Ammon's horn (tissue), 1 donor: ENCODE data around the gene SPATA2.
A peak's percentile ranks its signal among the peaks of the same experiment; 100 is the strongest.

Experiments used
- DNase-seq: peaks from one replicate; pipeline ENCODE4 v3.0.0-alpha.2; 2016; ENCODE audit warnings: low spot score

The SPATA2 gene

DNA sequence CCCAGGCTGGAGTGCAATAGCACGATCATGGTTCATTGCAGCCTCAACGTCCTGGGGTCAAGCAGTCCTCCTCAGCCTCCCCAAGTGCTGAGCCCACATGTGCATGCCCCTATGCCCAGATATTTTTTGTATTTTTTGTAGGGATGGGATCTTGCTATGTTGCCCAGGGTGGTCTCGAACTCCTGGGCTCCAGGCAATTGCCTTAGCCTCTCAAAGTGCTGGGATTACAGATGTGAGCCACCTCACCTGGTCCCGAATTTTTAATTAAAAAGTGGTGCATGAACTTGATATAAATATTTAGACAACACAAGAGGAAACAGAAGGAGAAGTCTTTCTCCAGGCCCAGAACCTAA lies 13.8 kb upstream of the SPATA2 start:
- DNase-seq = no peak

DNA sequence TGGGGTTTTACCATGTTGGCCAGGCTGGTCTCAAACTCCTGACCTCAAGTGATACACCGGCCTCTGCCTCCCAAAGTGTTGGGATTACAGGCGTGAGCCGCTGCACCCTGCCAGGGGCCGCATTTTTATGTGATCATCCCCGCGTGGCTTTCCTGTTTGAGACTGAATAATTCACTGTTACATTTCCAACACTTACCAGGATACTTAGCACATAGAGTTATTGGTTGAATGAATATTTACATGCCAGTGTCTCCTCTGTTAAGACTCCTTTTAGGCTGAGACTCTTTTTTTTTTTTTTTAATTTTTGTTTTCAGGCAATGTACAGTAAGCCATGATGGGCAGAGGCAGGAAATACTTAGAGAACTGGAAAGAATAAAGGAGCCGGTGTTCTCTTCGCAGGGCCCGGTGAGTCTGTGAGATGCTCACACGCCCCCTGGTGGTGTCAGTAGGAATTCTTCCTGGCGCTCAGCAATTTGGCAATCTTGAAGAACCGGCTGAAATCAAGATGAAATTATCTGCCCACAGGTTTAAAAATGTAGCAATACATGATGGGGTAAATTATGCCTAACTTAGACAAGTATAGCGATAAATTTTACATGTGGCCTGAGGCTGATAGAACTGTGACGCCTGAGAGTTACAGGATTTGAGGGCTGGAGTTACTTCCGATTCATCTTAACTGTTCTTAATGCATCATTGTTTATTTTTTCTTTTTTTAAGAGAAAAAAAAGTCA lies 13.2 kb upstream of the SPATA2 start:
- DNase-seq = peak; percentile 90

DNA sequence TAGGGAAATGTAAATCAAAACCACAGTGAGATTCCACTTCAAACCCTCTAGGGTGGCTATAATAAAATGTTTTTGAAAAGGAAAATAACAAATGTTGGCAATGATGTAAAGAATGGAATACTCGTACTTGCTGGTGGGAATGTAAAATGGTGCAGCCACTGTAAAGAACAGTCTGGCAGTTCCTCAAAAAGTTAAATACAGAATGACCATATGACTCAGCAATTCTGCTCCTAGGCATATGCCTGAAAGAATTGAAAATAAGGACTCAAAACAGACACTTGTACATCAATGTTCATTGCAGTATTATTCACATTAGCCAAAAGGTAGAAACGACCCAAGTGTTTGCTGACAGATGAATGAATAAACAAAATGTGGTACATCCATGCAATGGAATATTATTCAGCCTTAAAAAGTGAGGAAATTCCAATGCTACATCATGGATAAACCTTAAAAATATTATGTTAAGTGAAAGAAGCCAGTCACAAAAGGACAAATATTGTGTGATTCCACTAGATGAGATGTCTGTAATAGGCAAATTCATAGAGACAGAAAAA lies 10.6 kb upstream of the SPATA2 start:
- DNase-seq = no peak

DNA sequence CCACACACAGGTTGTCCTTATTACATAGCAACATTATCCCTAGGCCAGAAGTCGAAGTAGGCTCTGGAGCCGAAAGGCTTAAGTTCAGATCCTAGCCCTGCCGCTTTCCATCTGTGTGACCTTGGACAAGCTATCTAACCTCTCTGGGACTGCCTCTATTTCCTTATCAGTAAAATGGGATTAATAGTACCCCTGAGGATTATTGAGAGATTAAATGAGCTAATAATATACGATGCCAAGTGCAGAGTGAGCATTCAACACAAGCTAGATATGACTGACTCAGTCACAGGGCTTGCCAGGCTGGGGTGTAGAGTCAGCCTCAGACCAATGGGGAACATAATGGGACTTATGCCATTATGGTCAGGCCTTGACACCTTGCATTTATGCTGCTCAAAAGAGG lies 8.9 kb upstream of the SPATA2 start:
- no peak for DNase-seq

DNA sequence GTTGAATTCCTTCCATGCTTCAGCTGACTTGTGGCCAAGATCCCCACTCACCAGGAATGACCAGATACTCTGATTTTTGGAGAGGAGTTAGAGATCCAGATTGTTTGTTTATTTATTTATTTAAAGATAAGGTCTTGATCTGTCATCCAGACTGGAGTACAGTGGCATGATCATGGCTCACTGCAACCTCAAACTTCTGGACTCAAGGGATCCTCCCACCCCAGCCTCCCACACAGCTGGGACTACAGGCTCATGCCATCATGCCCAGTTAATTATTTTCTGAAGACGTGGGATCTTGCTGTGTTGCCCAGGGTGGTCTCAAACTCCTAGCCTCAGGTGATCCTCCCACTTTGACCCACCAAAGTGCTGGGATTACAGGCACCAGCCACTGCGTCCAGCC lies 4.1 kb upstream of the SPATA2 start:
- no peak for DNase-seq

DNA sequence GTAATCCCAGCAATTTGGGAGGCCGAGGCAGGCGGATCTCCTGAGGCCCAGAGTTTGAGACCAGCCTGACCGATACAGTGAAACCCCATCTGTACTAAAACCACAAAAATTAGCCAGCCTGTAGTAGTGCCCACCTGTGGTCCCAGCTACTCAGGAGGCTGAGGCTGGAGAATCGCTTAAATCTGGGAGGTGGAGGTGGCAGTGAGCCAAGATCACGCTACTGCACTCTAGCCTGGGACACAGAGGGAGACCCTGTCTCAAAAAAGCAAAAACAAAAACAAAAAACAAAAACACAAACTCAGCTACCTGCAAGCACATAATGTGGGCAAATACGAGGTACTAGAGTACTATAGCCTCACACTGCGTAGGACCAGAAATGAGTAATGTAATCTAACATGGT lies 3.7 kb upstream of the SPATA2 start:
- DNase-seq = no peak

DNA sequence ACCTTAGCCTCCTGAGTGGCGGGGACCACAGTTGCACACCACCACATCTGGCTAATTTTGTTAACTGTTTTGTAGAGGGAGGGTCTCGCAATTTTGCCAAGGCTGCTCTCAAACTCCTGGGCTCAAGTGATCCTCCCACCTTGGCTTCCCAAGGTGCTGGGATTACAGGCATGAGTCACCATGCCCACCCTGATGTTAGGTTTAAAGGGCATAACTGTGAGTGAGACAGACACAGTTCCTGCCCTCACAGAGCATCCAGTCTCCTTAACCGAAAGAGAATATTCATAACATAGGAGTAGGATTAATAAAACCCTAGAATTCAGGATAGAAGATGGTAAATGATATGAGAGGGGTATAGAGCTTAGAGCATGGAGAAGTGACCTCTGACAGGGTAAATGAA lies 3.1 kb upstream of the SPATA2 start:
- DNase-seq = no peak

DNA sequence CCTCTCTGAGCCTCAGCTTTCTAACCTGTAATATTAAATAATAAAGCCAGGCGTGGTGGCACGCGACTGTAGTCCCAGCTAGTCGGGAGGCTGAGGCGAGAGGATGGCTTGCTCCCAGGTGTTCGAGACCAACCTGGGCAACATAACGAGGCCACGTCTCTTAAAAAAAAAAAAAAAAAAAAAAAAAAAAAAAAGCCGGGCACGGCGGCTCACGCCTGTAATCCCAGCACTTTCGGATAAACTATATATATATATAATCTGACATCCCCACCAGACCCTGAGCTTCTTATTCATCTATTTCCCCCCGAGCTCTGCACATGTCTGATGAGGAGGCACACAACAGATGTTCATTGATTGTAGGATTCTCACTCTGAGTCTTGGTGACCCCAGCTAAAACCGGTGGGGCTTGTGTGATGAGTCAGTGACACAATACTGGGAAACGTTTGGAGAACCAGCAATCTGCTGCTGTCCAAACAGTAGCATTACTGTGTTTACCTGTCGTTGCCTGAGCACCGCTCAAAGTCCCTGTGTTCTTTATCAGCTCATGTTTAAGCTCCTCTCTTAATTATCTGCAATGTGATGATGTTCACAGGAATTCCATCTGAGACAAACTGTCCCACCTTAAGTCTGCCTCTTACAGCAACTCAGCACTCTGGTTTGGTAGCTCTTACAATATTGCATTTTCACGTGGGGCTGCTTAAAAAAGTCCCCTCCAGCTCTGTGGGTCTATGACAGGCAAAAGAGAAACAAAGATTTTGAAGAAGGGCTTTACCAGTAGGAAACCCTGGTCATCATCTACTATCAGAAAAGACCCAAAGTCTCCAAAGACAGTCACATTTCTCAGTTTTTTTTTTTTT lies 1.0 kb upstream of the SPATA2 start:
- no peak for DNase-seq

DNA sequence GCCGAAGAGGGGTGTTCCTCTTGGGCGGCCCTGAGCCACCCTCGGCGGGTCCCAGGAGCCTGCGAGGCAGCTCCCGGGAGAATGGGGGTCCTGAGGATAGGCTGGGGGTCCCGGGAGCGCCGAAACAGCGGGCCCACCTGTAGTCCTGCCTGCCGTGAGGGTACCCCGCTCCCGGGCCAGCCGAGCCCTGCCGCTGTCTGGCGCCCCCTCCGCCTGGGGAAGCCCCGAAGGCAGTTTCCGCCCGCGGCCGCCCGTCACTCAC lies 280 bp downstream of the SPATA2 start:
- DNase-seq = no peak

DNA sequence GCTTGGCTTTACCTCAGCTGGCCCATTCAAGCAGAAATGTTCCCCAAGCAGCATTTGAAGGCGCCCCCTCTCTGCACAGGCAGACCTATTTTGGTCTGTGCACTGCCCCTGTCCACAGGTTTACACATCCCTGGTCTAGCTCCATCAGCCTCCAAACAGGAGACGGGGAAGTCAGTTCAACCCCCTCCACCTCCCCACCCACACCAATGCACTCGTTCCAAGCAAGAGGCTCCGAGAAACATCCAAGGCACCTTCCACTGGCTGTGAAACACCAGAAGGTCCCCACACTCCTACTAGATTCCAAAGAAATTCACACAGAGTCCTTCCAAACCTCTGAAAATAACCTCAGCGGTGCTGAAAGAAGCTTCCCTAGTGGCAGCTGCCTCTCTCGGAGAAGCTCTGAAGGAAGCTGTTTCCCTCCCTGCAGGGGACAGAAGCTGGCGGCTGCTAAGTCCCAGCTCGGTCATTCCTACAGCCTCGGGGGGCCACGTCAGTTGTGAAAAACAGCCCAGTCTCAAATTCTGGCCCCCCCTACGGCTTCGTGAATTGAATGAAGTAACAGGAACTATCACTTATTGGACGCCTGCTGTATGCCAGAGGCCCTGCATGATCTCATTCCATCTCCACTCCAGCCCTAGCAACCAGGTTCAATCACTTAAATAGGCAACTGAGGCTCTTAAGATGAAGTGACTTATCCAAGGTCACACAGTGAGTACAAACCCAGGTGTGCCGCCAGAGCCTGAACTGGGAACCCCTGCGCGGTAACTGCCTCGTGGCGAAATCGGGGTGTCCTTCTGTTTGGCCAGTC lies 815 bp downstream of the SPATA2 start:
- DNase-seq = no peak

DNA sequence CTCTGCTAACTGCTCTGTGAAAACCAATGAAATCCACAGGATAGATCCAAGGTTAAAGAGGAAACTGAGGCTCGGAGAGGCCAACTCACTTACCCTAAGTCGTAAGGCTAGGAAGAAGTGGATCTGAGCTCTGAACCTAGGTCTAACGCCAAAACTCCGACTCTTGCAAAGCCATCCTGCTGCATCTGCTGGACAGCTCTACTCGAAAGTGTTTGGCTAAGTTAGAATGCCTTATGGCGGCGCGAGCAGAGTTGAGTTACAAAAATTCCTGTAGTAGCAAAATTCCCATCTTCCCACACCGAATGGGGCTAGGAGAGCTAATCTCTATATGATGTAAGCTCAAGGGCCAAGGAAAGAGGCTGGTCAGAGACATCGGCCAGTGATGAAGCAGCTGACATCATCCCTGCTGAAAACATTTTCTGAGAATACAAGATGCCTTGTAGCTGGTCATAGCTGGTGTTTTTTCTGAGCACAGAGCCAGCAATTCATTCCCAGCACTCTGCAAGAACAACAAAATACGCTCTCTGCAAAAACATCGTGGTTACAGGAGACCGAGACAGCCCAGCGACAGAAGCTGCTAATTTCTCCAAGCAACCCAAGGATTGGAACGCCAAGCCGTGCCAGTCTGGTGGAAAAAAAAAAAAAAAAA lies 1.8 kb downstream of the SPATA2 start:
- peak; percentile 78 for DNase-seq

DNA sequence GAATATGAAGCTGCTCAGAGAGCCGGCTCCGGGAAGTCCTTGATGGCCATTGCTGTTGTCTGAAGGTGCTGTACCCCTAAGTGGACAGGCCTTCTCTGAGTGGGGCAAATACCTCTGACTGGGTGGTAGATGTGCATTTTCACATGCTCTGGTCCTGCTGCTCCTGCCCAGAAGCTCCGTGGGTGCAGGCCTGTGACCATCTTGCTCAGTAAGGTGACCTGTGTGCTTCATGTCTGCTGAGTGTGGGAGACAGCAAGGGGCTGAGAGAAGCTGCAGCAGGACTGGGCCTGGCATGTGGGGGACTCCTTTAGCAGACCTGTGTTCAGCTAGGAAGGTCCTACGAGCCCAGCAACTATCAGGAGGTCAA lies 5.0 kb downstream of the SPATA2 start:
- no peak for DNase-seq

DNA sequence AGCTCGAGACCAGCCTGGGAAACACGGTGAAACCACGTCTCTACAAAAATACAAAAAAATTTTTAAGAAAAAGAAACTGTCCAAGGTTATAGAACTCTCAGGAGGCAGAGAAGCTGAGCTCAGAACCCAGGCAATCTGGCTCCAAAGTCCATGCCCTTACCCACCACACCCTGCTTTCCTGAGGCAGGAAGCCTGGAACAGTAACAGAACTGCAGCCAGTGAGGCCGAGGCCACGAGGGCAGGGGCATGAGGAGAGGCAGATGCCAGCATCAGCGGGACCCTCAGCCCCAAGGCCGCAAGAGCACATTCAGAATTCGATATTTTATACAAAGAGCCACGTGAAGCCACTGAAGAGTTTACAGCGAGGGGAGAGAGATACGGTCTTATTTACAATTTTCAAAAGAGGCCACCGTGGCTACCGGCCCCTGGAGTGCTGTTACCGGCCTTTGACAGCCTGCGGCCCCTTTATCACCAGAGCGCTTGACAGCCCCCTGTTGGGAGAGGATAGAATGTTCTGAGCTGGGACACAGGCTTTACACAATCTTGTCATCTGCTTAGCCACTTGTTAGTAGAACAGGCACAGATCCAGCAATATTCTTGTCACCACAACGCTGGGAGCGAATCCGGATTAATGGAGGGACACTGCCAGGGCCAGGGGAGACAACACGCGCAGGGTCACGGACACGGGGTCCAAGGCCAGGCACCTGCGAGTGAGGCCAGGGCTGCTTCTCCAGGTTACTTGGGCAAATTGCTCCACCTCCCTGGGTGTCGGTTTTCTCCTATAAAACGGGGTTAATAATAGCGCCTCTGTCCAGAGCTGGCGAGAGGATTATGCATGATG lies 5.6 kb downstream of the SPATA2 start:
- DNase-seq = peak; percentile 74

DNA sequence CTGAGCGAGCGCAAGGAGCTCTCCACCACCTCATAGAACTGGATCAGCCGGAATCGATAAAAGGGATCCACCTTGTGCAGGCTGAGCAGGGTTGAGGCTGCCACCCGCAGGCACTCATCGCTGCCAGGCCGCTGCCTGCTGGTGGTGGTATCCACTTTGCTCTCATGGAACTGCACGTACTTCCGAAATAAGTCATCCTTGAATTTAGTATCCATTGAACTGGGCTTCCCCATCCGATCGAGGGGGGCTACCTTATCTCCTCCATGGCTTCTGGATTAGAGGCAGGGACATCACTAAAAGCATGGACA lies 7.1 kb downstream of the SPATA2 start:
- DNase-seq = no peak

DNA sequence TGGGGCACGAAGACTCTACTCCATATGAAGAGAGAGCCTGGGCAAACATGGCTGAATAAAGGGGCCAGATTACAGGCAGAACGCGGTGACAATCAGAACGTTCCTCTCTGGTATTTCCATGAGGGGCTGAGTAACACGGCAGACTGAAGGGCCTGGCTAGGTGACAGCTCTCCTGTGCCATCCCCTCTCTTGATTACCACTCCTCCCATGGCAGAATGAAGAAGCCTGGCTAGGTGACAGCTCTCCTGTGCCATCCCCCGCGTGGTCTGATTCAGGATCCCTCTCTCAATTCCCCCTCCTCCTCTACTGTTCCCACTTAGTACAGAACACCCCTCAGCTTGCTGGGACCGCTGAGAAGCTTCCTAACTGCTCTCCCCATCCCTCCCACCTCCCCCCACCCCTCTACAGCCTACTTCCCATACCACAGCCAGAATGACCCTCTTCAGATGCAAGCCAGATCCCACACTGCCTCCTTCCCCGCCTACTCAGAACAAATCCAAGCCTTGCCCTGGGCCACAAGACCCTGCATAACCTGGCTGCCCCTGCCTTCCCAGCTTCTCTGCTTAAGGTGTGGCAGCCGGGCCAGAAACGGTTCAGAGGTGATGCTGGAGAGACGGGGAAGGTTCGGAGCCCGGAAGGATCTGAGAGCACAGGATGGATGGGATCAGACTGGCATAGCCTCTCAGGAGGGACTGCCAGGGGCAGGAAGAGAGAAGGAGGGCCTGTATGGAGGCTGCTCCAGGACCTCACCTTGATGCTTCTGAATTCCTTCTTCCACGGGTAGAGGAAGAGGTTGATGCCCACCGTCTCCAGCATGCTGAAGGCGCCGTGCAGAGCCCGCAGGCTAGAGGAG lies 7.7 kb downstream of the SPATA2 start:
- no peak for DNase-seq

DNA sequence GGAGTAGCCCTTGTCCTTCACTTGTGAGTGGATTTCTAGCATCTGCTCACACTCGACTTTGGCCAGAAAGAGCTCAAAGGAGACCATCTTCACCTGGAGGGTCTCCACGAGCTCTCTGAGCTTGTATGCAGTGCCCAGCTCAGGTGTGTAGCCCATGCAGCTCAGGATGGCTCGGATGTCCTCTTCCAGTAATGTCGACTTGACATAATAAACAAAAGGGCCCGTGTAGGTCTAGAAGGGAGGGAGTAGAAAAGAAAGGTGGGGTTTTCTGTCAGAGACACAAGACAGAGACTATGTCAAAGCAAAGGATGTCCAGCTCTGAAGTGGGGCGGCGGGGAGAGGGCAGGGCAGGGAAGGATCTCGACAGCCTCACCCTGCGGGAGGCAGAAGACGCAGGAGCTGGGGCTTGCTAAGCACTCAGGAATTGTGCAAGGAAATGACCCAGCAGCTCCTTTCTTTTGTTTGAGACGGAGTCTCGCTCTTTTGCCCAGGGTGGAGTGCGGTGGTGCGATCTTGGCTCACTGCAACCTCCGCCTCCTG lies 8.6 kb downstream of the SPATA2 start:
- no peak for DNase-seq

DNA sequence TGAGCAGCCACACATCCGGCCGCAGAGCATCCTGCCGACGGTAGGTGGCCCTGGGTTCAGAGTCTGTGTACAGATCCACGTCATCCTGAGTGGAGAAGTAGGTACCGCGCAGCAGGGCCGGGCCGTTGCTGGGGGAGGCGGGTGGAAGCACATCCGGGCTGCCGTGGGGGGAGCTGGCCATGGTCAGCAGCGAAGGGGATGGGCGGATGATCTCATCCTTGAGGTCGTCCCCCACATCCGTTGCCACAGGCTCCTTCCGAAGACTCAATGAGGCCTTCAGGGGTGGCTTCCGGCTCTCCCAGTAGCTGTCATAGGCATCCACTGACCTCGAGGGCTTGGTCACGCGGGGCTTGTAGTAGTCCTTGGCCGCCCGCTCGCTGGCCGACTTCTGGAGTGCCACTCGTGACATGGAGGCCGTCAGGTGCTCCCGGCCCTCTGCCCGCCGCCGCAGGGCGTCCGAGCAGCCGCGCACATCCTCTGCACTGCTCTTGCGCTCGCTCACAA lies 9.2 kb downstream of the SPATA2 start:
- no peak for DNase-seq

DNA sequence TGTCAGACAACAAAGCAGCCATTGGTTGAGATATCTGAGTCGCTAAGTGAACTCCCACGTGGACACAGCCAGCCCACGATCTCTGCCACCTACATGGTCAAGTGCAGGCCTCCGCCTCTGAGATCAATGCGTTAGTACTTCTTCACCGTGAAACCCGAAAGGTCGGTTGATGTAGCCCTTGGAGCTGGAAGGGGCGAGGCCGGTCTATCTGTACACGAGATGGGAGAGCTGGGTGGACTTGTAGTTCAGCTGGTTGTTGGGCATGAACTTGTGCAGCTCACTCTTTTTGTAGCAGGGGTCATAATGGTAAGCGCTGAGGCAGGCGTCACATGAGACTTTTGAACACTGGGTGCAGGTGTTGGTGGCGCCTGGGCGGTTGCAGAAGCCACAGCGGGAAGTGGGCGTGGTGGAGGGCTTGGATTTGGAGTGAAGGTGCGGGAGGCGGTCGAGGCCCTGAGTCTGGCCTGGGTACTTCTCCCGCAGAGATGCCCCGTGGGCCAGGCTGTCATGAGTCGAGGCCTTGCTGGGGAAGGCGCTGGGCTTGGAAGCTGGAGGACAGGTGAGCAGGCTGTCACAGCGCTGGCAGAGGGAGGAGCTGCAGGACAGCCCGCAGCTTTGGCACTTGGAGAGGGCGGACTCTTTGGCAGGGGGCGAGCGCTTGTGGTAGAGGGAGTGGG lies 9.8 kb downstream of the SPATA2 start:
- no peak for DNase-seq

DNA sequence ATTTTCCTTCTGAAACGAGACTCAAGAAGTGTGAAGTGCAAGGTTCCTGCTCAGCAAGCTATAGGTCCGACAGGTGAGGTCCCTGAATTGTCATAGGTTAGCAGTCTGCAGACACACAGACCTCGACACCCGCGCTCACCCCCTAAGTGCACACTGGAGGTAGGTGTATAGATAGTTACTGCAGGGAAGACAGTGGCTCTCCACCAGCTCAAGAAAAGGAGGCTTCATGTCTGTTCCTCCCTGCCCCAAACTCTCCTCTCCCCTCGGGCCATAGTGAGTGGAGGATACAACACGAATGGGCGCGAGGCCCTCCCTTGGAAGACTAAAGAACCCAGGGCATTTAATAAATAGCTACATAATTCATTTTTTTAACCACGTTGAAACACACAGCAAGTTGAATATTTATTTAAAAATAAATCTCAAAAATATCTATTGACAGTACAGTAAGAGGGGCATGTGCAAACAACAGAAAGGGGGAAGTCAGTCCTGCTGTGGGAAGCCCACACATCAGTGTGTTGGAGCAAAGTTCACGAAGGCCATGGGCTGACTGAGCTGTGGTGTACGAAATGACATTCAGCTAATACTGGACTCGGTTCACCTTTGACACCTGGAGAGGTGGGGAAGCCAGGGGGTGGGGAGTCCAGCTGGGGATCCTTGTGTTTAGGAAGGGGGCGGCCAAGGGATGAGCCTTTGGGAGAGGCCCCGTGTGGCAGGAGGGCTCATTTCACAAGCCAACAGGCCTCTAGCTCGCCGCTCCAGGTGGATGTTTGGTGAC lies 10.7 kb downstream of the SPATA2 start:
- DNase-seq = no peak
